ENCODE data around the gene ANTXRL.
"Not testable (repeated sequence)": the region's sequence is repeated elsewhere in the genome, so short reads cannot be mapped to it uniquely, and the experiment has no call there.

DNA sequence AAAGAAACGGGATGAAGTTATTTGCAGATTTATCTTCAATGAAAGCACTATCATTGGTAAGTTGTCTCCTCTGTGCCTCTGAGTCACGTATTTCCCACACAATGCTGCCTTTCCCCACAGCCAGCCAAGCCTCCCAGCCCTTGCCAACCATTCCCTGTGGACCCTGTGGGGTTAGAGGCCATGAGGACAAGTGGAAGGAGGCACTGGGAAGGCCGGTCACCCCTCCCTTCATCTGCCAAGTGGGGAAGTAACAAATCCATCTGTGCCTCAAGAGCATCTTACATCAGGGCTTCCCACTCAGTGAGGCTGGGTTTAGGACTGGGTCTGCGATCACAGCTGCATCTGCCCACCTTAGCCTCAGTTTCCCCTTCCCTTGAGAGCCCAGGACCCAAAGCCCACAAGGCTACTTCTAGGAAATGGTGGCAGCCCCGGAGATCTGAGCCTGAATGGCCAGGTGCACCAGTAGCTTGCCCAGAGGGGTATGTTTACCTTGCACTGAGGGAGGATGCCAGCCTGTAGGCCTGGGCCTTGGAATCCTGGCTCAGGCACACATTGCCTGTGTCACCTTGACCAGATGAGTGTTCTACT, 16.1 kb downstream of the ANTXRL start:
- not testable (repeated sequence) for TF ChIP-seq RCOR1 (IDR thresholded peaks at IDR 0.05; ENCODE audit: low read depth, low read length); RFX5 (IDR thresholded peaks at IDR 0.05); RAD21 (conservative IDR thresholded peaks at IDR 0.05 in 1 of 2, IDR thresholded peaks at IDR 0.05 in 1 of 2); MYC (IDR thresholded peaks at IDR 0.05; ENCODE audit: borderline replicate concordance, low read length); RNF2 (IDR thresholded peaks at IDR 0.05; ENCODE audit: borderline replicate concordance, low read depth); JUN (IDR thresholded peaks at IDR 0.05); CBX2 (IDR thresholded peaks at IDR 0.05; ENCODE audit: borderline replicate concordance, low read depth); EP300 (IDR thresholded peaks at IDR 0.05); CEBPB (IDR thresholded peaks at IDR 0.05)
- TF ChIP-seq, protein P1, sequence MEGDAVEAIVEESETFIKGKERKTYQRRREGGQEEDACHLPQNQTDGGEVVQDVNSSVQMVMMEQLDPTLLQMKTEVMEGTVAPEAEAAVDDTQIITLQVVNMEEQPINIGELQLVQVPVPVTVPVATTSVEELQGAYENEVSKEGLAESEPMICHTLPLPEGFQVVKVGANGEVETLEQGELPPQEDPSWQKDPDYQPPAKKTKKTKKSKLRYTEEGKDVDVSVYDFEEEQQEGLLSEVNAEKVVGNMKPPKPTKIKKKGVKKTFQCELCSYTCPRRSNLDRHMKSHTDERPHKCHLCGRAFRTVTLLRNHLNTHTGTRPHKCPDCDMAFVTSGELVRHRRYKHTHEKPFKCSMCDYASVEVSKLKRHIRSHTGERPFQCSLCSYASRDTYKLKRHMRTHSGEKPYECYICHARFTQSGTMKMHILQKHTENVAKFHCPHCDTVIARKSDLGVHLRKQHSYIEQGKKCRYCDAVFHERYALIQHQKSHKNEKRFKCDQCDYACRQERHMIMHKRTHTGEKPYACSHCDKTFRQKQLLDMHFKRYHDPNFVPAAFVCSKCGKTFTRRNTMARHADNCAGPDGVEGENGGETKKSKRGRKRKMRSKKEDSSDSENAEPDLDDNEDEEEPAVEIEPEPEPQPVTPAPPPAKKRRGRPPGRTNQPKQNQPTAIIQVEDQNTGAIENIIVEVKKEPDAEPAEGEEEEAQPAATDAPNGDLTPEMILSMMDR (IDR thresholded peaks at IDR 0.05): not testable (repeated sequence)
- TF ChIP-seq, protein P2, sequence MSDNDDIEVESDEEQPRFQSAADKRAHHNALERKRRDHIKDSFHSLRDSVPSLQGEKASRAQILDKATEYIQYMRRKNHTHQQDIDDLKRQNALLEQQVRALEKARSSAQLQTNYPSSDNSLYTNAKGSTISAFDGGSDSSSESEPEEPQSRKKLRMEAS (IDR thresholded peaks at IDR 0.05): not testable (repeated sequence)
- TF ChIP-seq, protein P3, sequence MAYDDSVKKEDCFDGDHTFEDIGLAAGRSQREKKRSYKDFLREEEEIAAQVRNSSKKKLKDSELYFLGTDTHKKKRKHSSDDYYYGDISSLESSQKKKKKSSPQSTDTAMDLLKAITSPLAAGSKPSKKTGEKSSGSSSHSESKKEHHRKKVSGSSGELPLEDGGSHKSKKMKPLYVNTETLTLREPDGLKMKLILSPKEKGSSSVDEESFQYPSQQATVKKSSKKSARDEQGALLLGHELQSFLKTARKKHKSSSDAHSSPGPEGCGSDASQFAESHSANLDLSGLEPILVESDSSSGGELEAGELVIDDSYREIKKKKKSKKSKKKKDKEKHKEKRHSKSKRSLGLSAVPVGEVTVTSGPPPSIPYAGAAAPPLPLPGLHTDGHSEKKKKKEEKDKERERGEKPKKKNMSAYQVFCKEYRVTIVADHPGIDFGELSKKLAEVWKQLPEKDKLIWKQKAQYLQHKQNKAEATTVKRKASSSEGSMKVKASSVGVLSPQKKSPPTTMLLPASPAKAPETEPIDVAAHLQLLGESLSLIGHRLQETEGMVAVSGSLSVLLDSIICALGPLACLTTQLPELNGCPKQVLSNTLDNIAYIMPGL (CRISPR knock-in tag; IDR thresholded peaks at IDR 0.05; ENCODE audit: borderline replicate concordance): not testable (repeated sequence)
